K562 (cell line): Measurements from ENCODE around the gene DHRS12. TPM values are rescaled to one million over a fixed set of nuclear protein-coding genes. Genes with fewer than 3 reads are reported as not detected.

Source experiments
- ATAC-seq: fragments of 200-7000 bp; cut with Tn5 transposase; 3 replicates; pipeline ENCODE4 v1.9.1; 2020; ENCODE audit warnings: moderate library complexity
- BruUV-seq: library from RNA; stranded (reverse); fragments of 400-500 nt; replicated peaks from 2 replicates; lab custom pipeline; 2021; lab: Mats Ljungman, UMichigan
- CTCF ChIA-PET: fragments of 300-600 bp; formaldehyde crosslinking; extraction: SDS; loops from one replicate; lab custom pipeline; 2021; ENCODE audit warnings: low intra/inter-chr PET ratio; lab: Yijun Ruan, JAX
- POLR2A ChIA-PET: fragments of 300-600, 350-650 bp; sonication (Branson Sonifier 250); formaldehyde crosslinking; extraction: SDS; loops from one replicate; lab custom pipeline; 2021; ENCODE audit warnings: antibody characterized with exemption, inconsistent platforms; lab: Yijun Ruan, JAX
- DNase-seq, 4 experiments: peaks; one replicate each; pipeline versions ENCODE4 v3.0.0 to v3.0.0-alpha.2; 2011 to 2018; ENCODE audit warnings: low spot score in 3 of 4, mixed read lengths in 3 of 4; ENCODE audit errors: extremely low read depth in 1 of 4
- FAIRE-seq: peaks from 2 replicates; lab custom pipeline; 2011; peaks lifted over from hg19 to GRCh38; lab: Jason Lieb, UNC
- H2AFZ ChIP-seq: 2 replicates; pipeline ENCODE4 v1.6.0; 2011; ENCODE audit warnings: low read depth, low read length, control low read depth, inconsistent platforms
- H3K27ac ChIP-seq: fragments of 200-600 bp; 3 replicates; pipeline ENCODE4 v1.8.0; 2011; ENCODE audit warnings: low read depth, mild to moderate bottlenecking, control low read depth, inconsistent platforms, low read length, moderate library complexity, mixed read lengths; ENCODE audit errors: extremely low read depth
- H3K27me3 ChIP-seq, 2 experiments: fragments of 300-600 bp in 1 of 2; 2 replicates in 1 of 2; 3 replicates in 1 of 2; pipeline versions ENCODE4 v1.6.0 to v1.8.0; 2011; ENCODE audit warnings: inconsistent platforms in 2 of 2, low read length in 2 of 2, mild to moderate bottlenecking in 1 of 2, mixed read lengths in 1 of 2, moderate library complexity in 1 of 2; ENCODE audit not compliant: control insufficient read depth in 2 of 2, insufficient read depth in 2 of 2
- H3K36me3 ChIP-seq: fragments of 300-600 bp; 3 replicates; pipeline ENCODE4 v1.8.0; 2011; ENCODE audit warnings: mild to moderate bottlenecking, low read length, inconsistent platforms; ENCODE audit not compliant: control insufficient read depth, insufficient read depth
- H3K4me1 ChIP-seq, 2 experiments: fragments of 200-600 bp in 1 of 2; replicated peaks in 1 of 2; 2 replicates in 1 of 2; 3 replicates in 1 of 2; pipeline versions ENCODE4 v1.5.1 to v1.8.0; 2011; ENCODE audit warnings: inconsistent platforms in 2 of 2, low read length in 2 of 2, mild to moderate bottlenecking in 1 of 2, mixed read lengths in 1 of 2, moderate library complexity in 1 of 2; ENCODE audit not compliant: control insufficient read depth in 2 of 2, insufficient read depth in 2 of 2
- H3K4me2 ChIP-seq: 2 replicates; pipeline ENCODE4 v1.6.1; 2011; ENCODE audit warnings: low read length, control low read depth, inconsistent platforms, mixed read lengths; ENCODE audit not compliant: insufficient read depth
- H3K4me3 ChIP-seq: fragments of 200-600 bp; sonication (generic), shearing (Covaris generic); 2 replicates; pipeline ENCODE4 v1.5.1; 2016; ENCODE audit warnings: control low read depth, inconsistent platforms
- H3K79me2 ChIP-seq: fragments of 200-600 bp; 3 replicates; pipeline ENCODE4 v1.8.0; 2011; ENCODE audit warnings: low read length, inconsistent platforms; ENCODE audit not compliant: control insufficient read depth, insufficient read depth
- H3K9ac ChIP-seq, 2 experiments: 2 replicates each; pipeline versions ENCODE4 v1.6.0 to v1.6.1; 2011; ENCODE audit warnings: low read depth in 2 of 2, low read length in 2 of 2, control low read depth in 1 of 2, inconsistent platforms in 1 of 2, mild to moderate bottlenecking in 1 of 2, mixed read lengths in 1 of 2; ENCODE audit not compliant: insufficient read depth in 1 of 2
- H3K9me1 ChIP-seq: one replicate; pipeline ENCODE4 v1.6.0; 2011; ENCODE audit warnings: inconsistent platforms, mild to moderate bottlenecking, low read length, moderate library complexity; ENCODE audit not compliant: control insufficient read depth, insufficient read depth
- H3K9me3 ChIP-seq: replicated peaks from 2 replicates; pipeline ENCODE4 v1.5.1; 2011; ENCODE audit warnings: low read depth, low read length, inconsistent platforms; ENCODE audit not compliant: control insufficient read depth, insufficient read depth
- H4K20me1 ChIP-seq: replicated peaks from 2 replicates; pipeline ENCODE4 v1.6.1; 2011; ENCODE audit warnings: low read length, inconsistent platforms, mixed read lengths; ENCODE audit not compliant: control insufficient read depth, insufficient read depth
- MLX ChIP-seq, 2 experiments: fragments of 450-650 bp in 1 of 2; sonication (generic) in 1 of 2; formaldehyde crosslinking; conservative IDR thresholded peaks; 2 replicates each; pipeline versions ENCODE4 v1.4.0 to v1.8.1; 2020 to 2022; ENCODE audit warnings: mild to moderate bottlenecking in 1 of 2, missing genetic modification reagents in 1 of 2
- PRPF4 ChIP-seq: fragments of 200-400 bp; formaldehyde crosslinking; IDR thresholded peaks from one replicate; pipeline ENCODE4 v1.6.1; 2017; ENCODE audit warnings: low read length, low read depth, mild to moderate bottlenecking; ENCODE audit not compliant: insufficient read depth, poor library complexity, severe bottlenecking
- TAF7 ChIP-seq: fragments of 450-650 bp; IDR thresholded peaks from 2 replicates; pipeline ENCODE4 v1.6.1; 2016; ENCODE audit warnings: missing genetic modification characterization, missing compliant biosample characterization
- ZNF124 ChIP-seq: sonication (generic); formaldehyde crosslinking; IDR thresholded peaks from 2 replicates; pipeline ENCODE4 v1.8.1; 2022; ENCODE audit warnings: missing genetic modification reagents
- ZNF699 ChIP-seq: fragments of 250-450 bp; sonication (Bioruptor Pico); IDR thresholded peaks from 2 replicates; pipeline ENCODE4 v1.8.0; 2021; ENCODE audit warnings: mild to moderate bottlenecking, moderate library complexity; ENCODE audit not compliant: insufficient replicate concordance
- WGBS: fragments of 100-300 bp; shearing (Covaris generic); methylation state at CpG from one replicate; pipeline ENCODE4 v1.1.6; 2016; ENCODE audit warnings: low coverage, mixed read lengths; ENCODE audit not compliant: insufficient coverage; ENCODE audit errors: missing lambda C conversion rate; 5-methylcytosine and 5-hydroxymethylcytosine counted together
- in situ Hi-C: fragments of 300-500 bp; cut with MboI; formaldehyde crosslinking; loops from 4 replicates; pipeline ENCODE4 v1.15.0; 2018; ENCODE audit warnings: inconsistent platforms, mixed read lengths
- intact Hi-C: fragments of 100-400 bp; cut with micrococcal nuclease; formaldehyde crosslinking; loops from 2 replicates; pipeline ENCODE4 v1.14.2; 2022
- polyA plus RNA-seq, 8 experiments: library from polyadenylated mRNA; depleted of rRNA in 4 of 8; stranded (reverse) in 5 of 8; unstranded in 3 of 8; fragments of >200 nt; fragmentation: Nextera tagmentation in 2 of 8; fragmentation: Illumina TruSeq in 1 of 8; extraction: Ambion mirVana in 2 of 8; extraction: Trizol in 1 of 8; gene quantifications; 2 replicates each; pipeline versions ENCODE4 v1.2.1 to v1.2.3, GENCODE V29; 2011 to 2014; ENCODE audit warnings: inconsistent platforms in 1 of 8, missing spikeins in 1 of 8
- total RNA-seq, 7 experiments: library from RNA; depleted of rRNA in 6 of 7; stranded (reverse); fragments of >200 nt in 6 of 7; fragmentation: Illumina TruSeq in 2 of 7; extraction: Trizol in 2 of 7; gene quantifications; 2 replicates each; pipeline versions ENCODE4 v1.2.1 to v1.2.3, GENCODE V29; 2011 to 2021; ENCODE audit warnings: low replicate concordance in 1 of 7
- TF ChIP-seq, protein P1 (sequence below), 2 experiments: fragments of 450-650 bp in 1 of 2; sonication (generic) in 1 of 2; formaldehyde crosslinking in 1 of 2; IDR thresholded peaks; 2 replicates each; pipeline versions ENCODE4 v1.7.1 to v1.9.0; 2016 to 2022; ENCODE audit warnings: inconsistent platforms in 1 of 2, mild to moderate bottlenecking in 1 of 2, missing genetic modification reagents in 1 of 2

DHRS12 gene
- total and polyA plus RNA-seq, 9 of the 15 experiments (the other 6 are each of a cell fraction or from before 2014, with no cell fraction given), result 0.62 to 2.7 (median 0.98) TPM

- Histone ChIP-seq H3K27me3 (no peaks in the 10 kb centered on the region), H3K9ac (no peak overlapping the region), H3K9me1 (no peaks in the 10 kb centered on the region), H2AFZ (no peak overlapping the region), H3K9me3 (peaks cover 2% of the 10 kb centered on the region; the same call in 1 of the 2 replicates), H3K4me1 (no peaks in the 10 kb centered on the region), H3K27ac (no peak overlapping the region), H3K79me2 (no peaks in the 10 kb centered on the region), H4K20me1 (no peaks in the 10 kb centered on the region), H3K4me2 (no peak overlapping the region), H3K36me3 (peaks cover 6% of the 10 kb centered on the region; the same call in 1 of the 3 replicates), H3K4me3 (no peak overlapping the region)
- intact Hi-C loops, result no loop called here
- ChIA-PET CTCF (no interaction called here), POLR2A (interaction anchor here (0.6 kb wide), 1 partner anchor 24 kb away, joined by 3 read pairs; no protein-coding TSS in a partner anchor)
- in situ Hi-C loops, result no loop called here
- 83% methylated on average over 9 of the region's 9 CpGs for WGBS
- no TSS peak for BruUV-seq
- peak in 1 of 4 experiments; percentile 6 for DNase-seq
- no peak for FAIRE-seq
- no peak for ATAC-seq
- no peak for TF ChIP-seq ZNF124 (CRISPR knock-in tag)
- TF ChIP-seq PRPF4, result no peak
- TF ChIP-seq, protein P1, sequence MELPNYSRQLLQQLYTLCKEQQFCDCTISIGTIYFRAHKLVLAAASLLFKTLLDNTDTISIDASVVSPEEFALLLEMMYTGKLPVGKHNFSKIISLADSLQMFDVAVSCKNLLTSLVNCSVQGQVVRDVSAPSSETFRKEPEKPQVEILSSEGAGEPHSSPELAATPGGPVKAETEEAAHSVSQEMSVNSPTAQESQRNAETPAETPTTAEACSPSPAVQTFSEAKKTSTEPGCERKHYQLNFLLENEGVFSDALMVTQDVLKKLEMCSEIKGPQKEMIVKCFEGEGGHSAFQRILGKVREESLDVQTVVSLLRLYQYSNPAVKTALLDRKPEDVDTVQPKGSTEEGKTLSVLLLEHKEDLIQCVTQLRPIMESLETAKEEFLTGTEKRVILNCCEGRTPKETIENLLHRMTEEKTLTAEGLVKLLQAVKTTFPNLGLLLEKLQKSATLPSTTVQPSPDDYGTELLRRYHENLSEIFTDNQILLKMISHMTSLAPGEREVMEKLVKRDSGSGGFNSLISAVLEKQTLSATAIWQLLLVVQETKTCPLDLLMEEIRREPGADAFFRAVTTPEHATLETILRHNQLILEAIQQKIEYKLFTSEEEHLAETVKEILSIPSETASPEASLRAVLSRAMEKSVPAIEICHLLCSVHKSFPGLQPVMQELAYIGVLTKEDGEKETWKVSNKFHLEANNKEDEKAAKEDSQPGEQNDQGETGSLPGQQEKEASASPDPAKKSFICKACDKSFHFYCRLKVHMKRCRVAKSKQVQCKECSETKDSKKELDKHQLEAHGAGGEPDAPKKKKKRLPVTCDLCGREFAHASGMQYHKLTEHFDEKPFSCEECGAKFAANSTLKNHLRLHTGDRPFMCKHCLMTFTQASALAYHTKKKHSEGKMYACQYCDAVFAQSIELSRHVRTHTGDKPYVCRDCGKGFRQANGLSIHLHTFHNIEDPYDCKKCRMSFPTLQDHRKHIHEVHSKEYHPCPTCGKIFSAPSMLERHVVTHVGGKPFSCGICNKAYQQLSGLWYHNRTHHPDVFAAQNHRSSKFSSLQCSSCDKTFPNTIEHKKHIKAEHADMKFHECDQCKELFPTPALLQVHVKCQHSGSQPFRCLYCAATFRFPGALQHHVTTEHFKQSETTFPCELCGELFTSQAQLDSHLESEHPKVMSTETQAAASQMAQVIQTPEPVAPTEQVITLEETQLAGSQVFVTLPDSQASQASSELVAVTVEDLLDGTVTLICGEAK (IDR thresholded peaks at IDR 0.05), result no peak
- TF ChIP-seq, protein P1 (CRISPR knock-in tag; IDR thresholded peaks at IDR 0.05), result no peak
- no peak for TF ChIP-seq ZNF699 (CRISPR knock-in tag)
- no peak for TF ChIP-seq TAF7 (tag)
- no peak for TF ChIP-seq MLX (CRISPR knock-in tag; conservative IDR thresholded peaks at IDR 0.05)
Measured at GRCh38 chr13:51747438-51748434, 56.2 kb downstream of the DHRS12 start.
